GM12878 (cell line): Measurements from ENCODE around the gene PLK1. TPM values are rescaled to one million over a fixed set of nuclear protein-coding genes. Genes with fewer than 3 reads are reported as not detected.

ENCODE experiments used
- ATAC-seq: fragments of 200-7000 bp; cut with Tn5 transposase; 3 replicates; pipeline ENCODE4 v1.9.1; 2020; ENCODE audit warnings: mild to moderate bottlenecking, moderate library complexity
- BruUV-seq: library from RNA; stranded (reverse); fragments of 400-500 nt; replicated peaks from 2 replicates; lab custom pipeline; 2021; lab: Mats Ljungman, UMichigan
- CTCF ChIA-PET: fragments of 300-600 bp; sonication (Branson Sonifier 250); formaldehyde crosslinking; extraction: SDS; loops from one replicate; lab custom pipeline; 2021; ENCODE audit warnings: inconsistent platforms; lab: Yijun Ruan, JAX
- POLR2A ChIA-PET: fragments of 350-600 bp; formaldehyde crosslinking; extraction: SDS; loops from one replicate; lab custom pipeline; 2021; ENCODE audit warnings: inconsistent platforms; lab: Charles Lee
- RAD21 ChIA-PET: fragments of 300-600 bp; sonication (Branson Sonifier 250); formaldehyde crosslinking; loops from one replicate; lab custom pipeline; 2023; ENCODE audit warnings: antibody characterized with exemption; ENCODE audit not compliant: unreplicated experiment; lab: Charles Lee
- SMC1A ChIA-PET: fragments of 300-600 bp; sonication (Branson Sonifier 250); formaldehyde crosslinking; loops from one replicate; lab custom pipeline; 2023; ENCODE audit not compliant: unreplicated experiment, uncharacterized antibody; lab: Charles Lee
- DNase-seq: peaks from one replicate; pipeline ENCODE4 v3.0.0-alpha.2; 2011; ENCODE audit warnings: low read depth, low spot score
- FAIRE-seq: peaks from 3 replicates; lab custom pipeline; 2011; peaks lifted over from hg19 to GRCh38; lab: Jason Lieb, UNC
- H2AFZ ChIP-seq: 2 replicates; pipeline ENCODE4 v1.6.0; 2011; ENCODE audit warnings: low read depth, low read length, control low read depth; ENCODE audit not compliant: control insufficient read depth
- H3K27ac ChIP-seq: 2 replicates; pipeline ENCODE4 v1.5.1; 2011; ENCODE audit warnings: control low read depth; ENCODE audit not compliant: control insufficient read depth, insufficient read depth
- H3K27me3 ChIP-seq, 2 experiments: replicated peaks in 1 of 2; 2 replicates each; pipeline versions ENCODE4 v1.6.0 to v1.6.1; 2011; ENCODE audit warnings: low read length in 1 of 2; ENCODE audit not compliant: control insufficient read depth in 2 of 2, insufficient read depth in 2 of 2
- H3K36me3 ChIP-seq, 2 experiments: 2 replicates each; pipeline ENCODE4 v1.5.1; 2011; ENCODE audit warnings: low read length in 1 of 2; ENCODE audit not compliant: control insufficient read depth in 2 of 2, insufficient read depth in 2 of 2
- H3K4me1 ChIP-seq: 2 replicates; pipeline ENCODE4 v1.6.1; 2011; ENCODE audit warnings: mild to moderate bottlenecking, low read length, moderate library complexity, mixed read lengths; ENCODE audit not compliant: control insufficient read depth, insufficient read depth
- H3K4me2 ChIP-seq: 2 replicates; pipeline ENCODE4 v1.6.0; 2011; ENCODE audit warnings: control low read depth; ENCODE audit not compliant: control insufficient read depth, insufficient read depth
- H3K4me3 ChIP-seq: fragments of 200-600 bp; sonication (generic); 2 replicates; pipeline ENCODE4 v1.5.1; 2016
- H3K79me2 ChIP-seq: 2 replicates; pipeline ENCODE4 v1.6.0; 2011; ENCODE audit warnings: low read length; ENCODE audit not compliant: control insufficient read depth, insufficient read depth
- H3K9ac ChIP-seq: 2 replicates; pipeline ENCODE4 v1.8.0; 2011; ENCODE audit warnings: low read length, control low read depth, mixed read lengths; ENCODE audit not compliant: control insufficient read depth, insufficient read depth
- H3K9me3 ChIP-seq: replicated peaks from 3 replicates; pipeline ENCODE4 v1.5.1; 2011; ENCODE audit warnings: mild to moderate bottlenecking, low read length; ENCODE audit not compliant: control insufficient read depth, insufficient read depth
- H4K20me1 ChIP-seq: 2 replicates; pipeline ENCODE4 v1.6.0; 2011; ENCODE audit not compliant: control insufficient read depth, insufficient read depth
- ASH2L ChIP-seq: fragments of 300-600, 200-600 bp; sonication (generic); IDR thresholded peaks from 2 replicates; pipeline ENCODE4 v1.6.1; 2017; ENCODE audit warnings: low read depth, mild to moderate bottlenecking, borderline replicate concordance
- BACH1 ChIP-seq: fragments of 450-650 bp; IDR thresholded peaks from 2 replicates; pipeline ENCODE4 v1.6.1; 2017; ENCODE audit warnings: mild to moderate bottlenecking, borderline replicate concordance
- CBX5 ChIP-seq: sonication (generic); IDR thresholded peaks from 2 replicates; pipeline ENCODE4 v1.6.1; 2016; ENCODE audit warnings: low read depth, moderate library complexity, mild to moderate bottlenecking, inconsistent platforms
- EED ChIP-seq: sonication (generic); IDR thresholded peaks from 2 replicates; pipeline ENCODE4 v1.6.1; 2016; ENCODE audit warnings: antibody characterized with exemption, low read depth
- EGR1 ChIP-seq, 2 experiments: IDR thresholded peaks; 1 replicate in 1 of 2; 2 replicates in 1 of 2; pipeline ENCODE4 v1.6.1; 2011 to 2012; ENCODE audit warnings: low read depth in 2 of 2, low read length in 2 of 2, borderline replicate concordance in 1 of 2, mild to moderate bottlenecking in 1 of 2, moderate library complexity in 1 of 2
- KDM1A ChIP-seq: fragments of 200-600 bp; sonication (generic); IDR thresholded peaks from 2 replicates; pipeline ENCODE4 v1.6.1; 2016; ENCODE audit warnings: borderline replicate concordance
- MTA3 ChIP-seq: IDR thresholded peaks from 2 replicates; pipeline ENCODE4 v1.6.1; 2012; ENCODE audit warnings: low read length, inconsistent platforms, borderline replicate concordance
- MXI1 ChIP-seq: fragments of 150-350 bp; IDR thresholded peaks from 2 replicates; pipeline ENCODE4 v1.6.1; 2011; ENCODE audit warnings: low read depth, mild to moderate bottlenecking, inconsistent platforms, low read length, improper control_type of control experiment
- NBN ChIP-seq: fragments of 450-650 bp; IDR thresholded peaks from 2 replicates; pipeline ENCODE4 v1.6.1; 2016
- NFIC ChIP-seq: IDR thresholded peaks from 2 replicates; pipeline ENCODE4 v1.6.1; 2012; ENCODE audit warnings: low read depth, mild to moderate bottlenecking, inconsistent platforms, low read length, moderate library complexity
- RFX5 ChIP-seq: IDR thresholded peaks from 2 replicates; pipeline ENCODE4 v1.6.1; 2011; ENCODE audit warnings: low read depth, low read length, improper control_type of control experiment
- SRF ChIP-seq, 2 experiments: IDR thresholded peaks; 2 replicates each; pipeline ENCODE4 v1.6.1; 2011; ENCODE audit warnings: low read depth in 2 of 2, low read length in 2 of 2, mild to moderate bottlenecking in 1 of 2, moderate library complexity in 1 of 2
- TCF12 ChIP-seq: IDR thresholded peaks from 2 replicates; pipeline ENCODE4 v1.6.1; 2011; ENCODE audit warnings: low read depth, mild to moderate bottlenecking, low read length
- ZNF622 ChIP-seq: fragments of 450-650 bp; IDR thresholded peaks from 2 replicates; pipeline ENCODE4 v1.6.1; 2017; ENCODE audit warnings: mild to moderate bottlenecking, inconsistent platforms
- WGBS: methylation state at CpG from one replicate; pipeline ENCODE4 v1.1.6; 2016; ENCODE audit warnings: low lambda C conversion rate; ENCODE audit not compliant: insufficient replicate concordance, insufficient coverage; ENCODE audit errors: missing lambda C conversion rate; 5-methylcytosine and 5-hydroxymethylcytosine counted together
- in situ Hi-C: fragments of 300-500 bp; cut with MboI; formaldehyde crosslinking; loops from 9 replicates; pipeline ENCODE4 v1.14.3; 2018; ENCODE audit warnings: mixed read lengths
- intact Hi-C: fragments of 100-400 bp; cut with micrococcal nuclease; formaldehyde crosslinking; loops from one replicate; pipeline ENCODE4 v1.14.2; 2022; ENCODE audit not compliant: unreplicated experiment
- polyA plus RNA-seq, 11 experiments: library from polyadenylated mRNA; depleted of rRNA in 4 of 11; unstranded in 6 of 11; stranded (reverse) in 5 of 11; fragments of >200 nt; fragmentation: Nextera tagmentation in 4 of 11; fragmentation: Illumina TruSeq in 1 of 11; extraction: Ambion mirVana in 4 of 11; extraction: Trizol in 1 of 11; gene quantifications; 1 replicate in 1 of 11; 2 replicates in 10 of 11; pipeline versions ENCODE4 v1.2.1 to v1.2.3, GENCODE V29; 2011 to 2016; ENCODE audit warnings: inconsistent platforms in 2 of 11, missing spikeins in 2 of 11, low read depth in 1 of 11
- total RNA-seq, 4 experiments: library from RNA; depleted of rRNA in 3 of 4; stranded (reverse); fragments of >200 nt in 3 of 4; fragmentation: Illumina TruSeq in 1 of 4; extraction: Trizol in 1 of 4; gene quantifications; 2 replicates each; pipeline versions ENCODE4 v1.2.1 to v1.2.3, GENCODE V29; 2013 to 2021
- TF ChIP-seq, protein P1 (sequence below): IDR thresholded peaks from 2 replicates; pipeline ENCODE4 v1.6.1; 2011; ENCODE audit warnings: borderline replicate concordance, low read depth, mild to moderate bottlenecking, moderate library complexity, low read length; ENCODE audit not compliant: insufficient read depth, poor library complexity, severe bottlenecking
- TF ChIP-seq, protein P2 (sequence below): IDR thresholded peaks from 2 replicates; pipeline ENCODE4 v1.6.1; 2012; ENCODE audit warnings: low read depth, low read length, improper control_type of control experiment
- TF ChIP-seq, protein P3 (sequence below): fragments of 450-650 bp; IDR thresholded peaks from 2 replicates; pipeline ENCODE4 v1.6.1; 2016; ENCODE audit warnings: mild to moderate bottlenecking

PLK1 gene
- total and polyA plus RNA-seq, 10 of the 15 experiments (the other 5 are each of a cell fraction or from before 2014, with no cell fraction given) = 11.3 to 191 (median 84.5) TPM

DNA sequence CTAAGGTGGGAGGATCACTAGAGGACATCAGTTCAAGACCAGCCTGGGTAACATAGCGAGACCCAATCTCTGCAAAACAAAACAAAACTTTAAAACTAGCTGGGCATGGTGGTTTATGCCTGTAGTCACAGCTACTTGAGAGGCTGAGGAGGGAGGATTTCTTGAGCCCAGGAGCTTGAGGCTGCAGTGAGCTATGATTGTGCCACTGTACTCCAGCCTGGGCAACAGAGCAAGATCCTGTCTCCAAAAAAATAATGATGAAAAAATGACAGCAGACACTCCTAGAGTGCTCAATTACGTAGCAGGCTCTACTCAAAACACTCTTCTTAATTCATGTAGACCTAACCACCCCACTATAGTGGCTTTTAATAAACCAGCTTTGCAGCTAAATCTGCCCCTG, 21.4 kb downstream of the PLK1 start:
- no peaks in the 10 kb centered on the region for H3K79me2 ChIP-seq
- no peaks in the 10 kb centered on the region for H4K20me1 ChIP-seq
- H3K4me2 ChIP-seq = no peak overlapping the region
- SMC1A ChIA-PET = no interaction called here
- H3K9me3 ChIP-seq = peaks cover 4% of the 10 kb centered on the region; the same call in 1 of the 3 replicates
- no peak for DNase-seq
- H3K27me3 ChIP-seq = no peaks in the 10 kb centered on the region
- POLR2A ChIA-PET = interaction anchor here (0.8 kb wide), 1 partner anchor 30 kb away, joined by 3 read pairs; no protein-coding TSS in a partner anchor
- H3K9ac ChIP-seq = no peak overlapping the region
- H3K27ac ChIP-seq = no peak overlapping the region
- ATAC-seq = no peak
- no peak overlapping the region for H3K4me3 ChIP-seq
- no peaks in the 10 kb centered on the region for H3K36me3 ChIP-seq
- 63% methylated on average over 2 of the region's 2 CpGs for WGBS
- TF ChIP-seq CBX5 (no peak), TCF12 (no peak), KDM1A (no peak), NBN (no peak), RFX5 (no peak), ZNF622 (no peak), MXI1 (no peak), EED (no peak), MTA3 (no peak), EGR1 (IDR thresholded peaks at IDR 0.05; ENCODE audit: borderline replicate concordance in 1 of 2, low read depth in 2 of 2, low read length in 2 of 2) (no peak), SRF (IDR thresholded peaks at IDR 0.05; ENCODE audit: low read depth in 2 of 2, low read length in 2 of 2) (no peak), BACH1 (no peak), NFIC (no peak), ASH2L (no peak)
- TF ChIP-seq, protein P1, sequence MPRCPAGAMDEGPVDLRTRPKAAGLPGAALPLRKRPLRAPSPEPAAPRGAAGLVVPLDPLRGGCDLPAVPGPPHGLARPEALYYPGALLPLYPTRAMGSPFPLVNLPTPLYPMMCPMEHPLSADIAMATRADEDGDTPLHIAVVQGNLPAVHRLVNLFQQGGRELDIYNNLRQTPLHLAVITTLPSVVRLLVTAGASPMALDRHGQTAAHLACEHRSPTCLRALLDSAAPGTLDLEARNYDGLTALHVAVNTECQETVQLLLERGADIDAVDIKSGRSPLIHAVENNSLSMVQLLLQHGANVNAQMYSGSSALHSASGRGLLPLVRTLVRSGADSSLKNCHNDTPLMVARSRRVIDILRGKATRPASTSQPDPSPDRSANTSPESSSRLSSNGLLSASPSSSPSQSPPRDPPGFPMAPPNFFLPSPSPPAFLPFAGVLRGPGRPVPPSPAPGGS = no peak
- TF ChIP-seq, protein P2, sequence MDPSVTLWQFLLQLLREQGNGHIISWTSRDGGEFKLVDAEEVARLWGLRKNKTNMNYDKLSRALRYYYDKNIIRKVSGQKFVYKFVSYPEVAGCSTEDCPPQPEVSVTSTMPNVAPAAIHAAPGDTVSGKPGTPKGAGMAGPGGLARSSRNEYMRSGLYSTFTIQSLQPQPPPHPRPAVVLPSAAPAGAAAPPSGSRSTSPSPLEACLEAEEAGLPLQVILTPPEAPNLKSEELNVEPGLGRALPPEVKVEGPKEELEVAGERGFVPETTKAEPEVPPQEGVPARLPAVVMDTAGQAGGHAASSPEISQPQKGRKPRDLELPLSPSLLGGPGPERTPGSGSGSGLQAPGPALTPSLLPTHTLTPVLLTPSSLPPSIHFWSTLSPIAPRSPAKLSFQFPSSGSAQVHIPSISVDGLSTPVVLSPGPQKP = no peak
- TF ChIP-seq, protein P3, sequence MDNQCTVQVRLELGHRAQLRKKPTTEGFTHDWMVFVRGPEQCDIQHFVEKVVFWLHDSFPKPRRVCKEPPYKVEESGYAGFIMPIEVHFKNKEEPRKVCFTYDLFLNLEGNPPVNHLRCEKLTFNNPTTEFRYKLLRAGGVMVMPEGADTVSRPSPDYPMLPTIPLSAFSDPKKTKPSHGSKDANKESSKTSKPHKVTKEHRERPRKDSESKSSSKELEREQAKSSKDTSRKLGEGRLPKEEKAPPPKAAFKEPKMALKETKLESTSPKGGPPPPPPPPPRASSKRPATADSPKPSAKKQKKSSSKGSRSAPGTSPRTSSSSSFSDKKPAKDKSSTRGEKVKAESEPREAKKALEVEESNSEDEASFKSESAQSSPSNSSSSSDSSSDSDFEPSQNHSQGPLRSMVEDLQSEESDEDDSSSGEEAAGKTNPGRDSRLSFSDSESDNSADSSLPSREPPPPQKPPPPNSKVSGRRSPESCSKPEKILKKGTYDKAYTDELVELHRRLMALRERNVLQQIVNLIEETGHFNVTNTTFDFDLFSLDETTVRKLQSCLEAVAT = no peak
- RAD21 ChIA-PET = no interaction called here
- H3K4me1 ChIP-seq = peaks cover 7% of the 10 kb centered on the region; the same call in 1 of the 2 replicates
- in situ Hi-C loops = no loop called here
- intact Hi-C loops = no loop called here
- FAIRE-seq = no peak
- CTCF ChIA-PET = interaction anchor here (0.8 kb wide), 1 partner anchor 28 kb away, joined by 5 read pairs; no protein-coding TSS in a partner anchor
- BruUV-seq = no TSS peak
- H2AFZ ChIP-seq = no peak overlapping the region
